Measurements from ENCODE around the gene LRRC47.

DNA sequence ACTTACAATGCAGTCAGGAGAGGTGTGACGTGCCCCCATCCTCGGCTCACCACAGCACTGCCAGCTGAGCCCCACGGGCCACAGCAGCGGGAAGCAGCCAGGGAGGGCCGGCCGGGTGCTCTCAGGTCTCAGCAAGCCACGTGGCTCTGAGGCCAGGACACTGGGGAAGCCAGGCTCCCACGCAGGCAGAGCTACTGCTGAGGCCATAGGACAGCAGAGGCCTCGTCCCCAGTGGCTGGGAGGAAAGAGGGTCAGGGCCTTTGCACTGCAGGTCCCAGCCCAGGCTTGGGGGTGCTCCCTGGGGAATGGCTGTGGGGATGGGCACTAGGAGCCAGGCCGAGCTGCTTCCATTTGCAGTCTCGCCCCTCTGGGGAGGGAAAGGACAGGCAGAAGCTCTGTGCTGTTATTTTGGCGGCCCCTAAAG lies 5.8 kb downstream of the LRRC47 start:
- TF ChIP-seq EZH2 (IDR thresholded peaks at IDR 0.05) (no peak), POLR2AphosphoS5 (IDR thresholded peaks at IDR 0.05; ENCODE audit: borderline replicate concordance, low read depth, low read length) (no peak)
